GM21576 (cell line): ENCODE measurements around the gene PARP15.
"Not testable (repeated sequence)": the region's sequence is repeated elsewhere in the genome, so short reads cannot be mapped to it uniquely, and the experiment has no call there.

Experiments used
- ATAC-seq: cut with Tn5 transposase; IDR thresholded peaks from one replicate; pipeline ENCODE4 v1.9.1; 2021; ENCODE audit warnings: mild to moderate bottlenecking, moderate library complexity; ENCODE audit not compliant: unreplicated experiment

Gene PARP15

GRCh38 chr3:122577409-122578031 is at the start of gene PARP15:
Gene PARP15 (plus strand): TSS chr3:122577650. CDS start chr3:122577668, 18 bp downstream.
- ATAC-seq: no peak

- no peak for ATAC-seq
Observed at GRCh38 chr3:122530164-122530563, 47.3 kb upstream of the PARP15 start.

- ATAC-seq: no peak
Observed at GRCh38 chr3:122533480-122533879, 44.0 kb upstream of the PARP15 start.

- peak; percentile 99 for ATAC-seq
Observed at GRCh38 chr3:122533931-122534334, 43.5 kb upstream of the PARP15 start.

- no peak for ATAC-seq
Observed at GRCh38 chr3:122535964-122536631, 41.4 kb upstream of the PARP15 start.

GRCh38 chr3:122536632-122537001 is 40.8 kb upstream of the PARP15 start:
- ATAC-seq: no peak

GRCh38 chr3:122538956-122539490 is 38.4 kb upstream of the PARP15 start:
- ATAC-seq: no peak

GRCh38 chr3:122546151-122546550 is 31.3 kb upstream of the PARP15 start:
- ATAC-seq: no peak

- no peak for ATAC-seq
Observed at GRCh38 chr3:122548076-122548475, 29.4 kb upstream of the PARP15 start.

- ATAC-seq: no peak
Observed at GRCh38 chr3:122548619-122549018, 28.8 kb upstream of the PARP15 start.

- ATAC-seq: no peak
Observed at GRCh38 chr3:122553171-122553570, 24.3 kb upstream of the PARP15 start.

- no peak for ATAC-seq
Observed at GRCh38 chr3:122555275-122556071, 22.0 kb upstream of the PARP15 start.

- ATAC-seq: no peak
Observed at GRCh38 chr3:122557356-122557755, 20.1 kb upstream of the PARP15 start.

GRCh38 chr3:122558605-122559004 is 18.8 kb upstream of the PARP15 start:
- ATAC-seq: no peak

- no peak for ATAC-seq
Observed at GRCh38 chr3:122559906-122560305, 17.5 kb upstream of the PARP15 start.

- no peak for ATAC-seq
Observed at GRCh38 chr3:122560680-122561079, 16.8 kb upstream of the PARP15 start.

- no peak for ATAC-seq
Observed at GRCh38 chr3:122562923-122563716, 14.3 kb upstream of the PARP15 start.

GRCh38 chr3:122563717-122564025 is 13.8 kb upstream of the PARP15 start:
- no peak for ATAC-seq

- ATAC-seq: peak; percentile 52
Observed at GRCh38 chr3:122564155-122564912, 13.1 kb upstream of the PARP15 start, which contains the start of the genes DTX3L and PARP9. Gene DTX3L (plus strand): TSS chr3:122564338. CDS start chr3:122564427, 89 bp downstream. Gene PARP9 (minus strand): TSS chr3:122564300. CDS start chr3:122559620, 4,680 bp downstream.

- ATAC-seq: not testable (repeated sequence)
Observed at GRCh38 chr3:122568131-122568530, 9.3 kb upstream of the PARP15 start.
